SU-DHL-6 (cell line): ENCODE results near the gene SLC35A5.

Experiments
- H2AFZ ChIP-seq: fragments of 200-600 bp; sonication (generic); 2 replicates; pipeline ENCODE4 v1.6.1; 2014; ENCODE audit warnings: low read depth, mild to moderate bottlenecking, moderate library complexity, mixed read lengths, antibody characterized with exemption, low read length; ENCODE audit not compliant: severe bottlenecking
- H3F3A ChIP-seq: fragments of 200-600 bp; shearing (Covaris generic); 2 replicates; pipeline ENCODE4 v1.6.0; 2016; ENCODE audit warnings: antibody characterized with exemption, mild to moderate bottlenecking; ENCODE audit not compliant: insufficient read depth
- H3K27ac ChIP-seq: fragments of 200-600 bp; sonication (generic); 2 replicates; pipeline ENCODE4 v1.5.1; 2016; ENCODE audit warnings: low read depth, mild to moderate bottlenecking, low read length, moderate library complexity, mixed read lengths
- H3K27me3 ChIP-seq: fragments of 200-600 bp; sonication (generic), shearing (Covaris generic); 2 replicates; pipeline ENCODE4 v1.6.0; 2014; ENCODE audit warnings: mild to moderate bottlenecking, low read length
- H3K36me3 ChIP-seq: fragments of 200-600 bp; sonication (generic); 2 replicates; pipeline ENCODE4 v1.6.1; 2014; ENCODE audit warnings: mild to moderate bottlenecking, low read length, mixed read lengths
- H3K4me2 ChIP-seq: fragments of 300-600, 200-600 bp; shearing (Covaris generic), sonication (generic); 2 replicates; pipeline ENCODE4 v1.6.0; 2014; ENCODE audit warnings: low read length, low read depth, mild to moderate bottlenecking; ENCODE audit not compliant: poor library complexity, severe bottlenecking
- H3K4me3 ChIP-seq: fragments of 200-600 bp; sonication (generic); 2 replicates; pipeline ENCODE4 v1.5.1; 2014; ENCODE audit warnings: antibody characterized with exemption, low read length, mild to moderate bottlenecking, mixed read lengths; ENCODE audit not compliant: insufficient read depth, poor library complexity, severe bottlenecking
- H3K79me2 ChIP-seq: fragments of 200-600 bp; sonication (generic); 2 replicates; pipeline ENCODE4 v1.6.1; 2014; ENCODE audit warnings: mild to moderate bottlenecking, low read length, moderate library complexity; ENCODE audit not compliant: insufficient read depth
- H3K9ac ChIP-seq: fragments of 200-600 bp; sonication (generic); 2 replicates; pipeline ENCODE4 v1.7.0; 2014; ENCODE audit warnings: mild to moderate bottlenecking, low read length
- H3K9me2 ChIP-seq: fragments of 200-600 bp; sonication (generic); replicated peaks from 2 replicates; pipeline ENCODE4 v1.6.1; 2014; ENCODE audit warnings: low read length; ENCODE audit not compliant: insufficient read depth
- H3K9me3 ChIP-seq: fragments of 200-600 bp; sonication (generic); 2 replicates; pipeline ENCODE4 v1.6.1; 2014; ENCODE audit warnings: low read length, mixed read lengths; ENCODE audit not compliant: insufficient read depth
- H4K20me1 ChIP-seq: fragments of 200-600 bp; sonication (generic); 2 replicates; pipeline ENCODE4 v1.6.1; 2014; ENCODE audit warnings: low read depth, mild to moderate bottlenecking, antibody characterized with exemption, low read length, moderate library complexity, mixed read lengths
- CTCF ChIP-seq: fragments of 200-600 bp; sonication (generic); IDR thresholded peaks from one replicate; pipeline ENCODE4 v1.5.1; 2017; ENCODE audit warnings: antibody characterized with exemption, mild to moderate bottlenecking, low read length, moderate library complexity; ENCODE audit not compliant: insufficient read depth, poor library complexity, severe bottlenecking
- EZH2phosphoT487 ChIP-seq: fragments of 200-600 bp; sonication (generic), shearing (Covaris generic); conservative IDR thresholded peaks from 2 replicates; pipeline ENCODE4 v1.6.1; 2018; ENCODE audit warnings: mild to moderate bottlenecking, antibody characterized with exemption, low read length, moderate library complexity, mixed read lengths

SLC35A5 gene

DNA sequence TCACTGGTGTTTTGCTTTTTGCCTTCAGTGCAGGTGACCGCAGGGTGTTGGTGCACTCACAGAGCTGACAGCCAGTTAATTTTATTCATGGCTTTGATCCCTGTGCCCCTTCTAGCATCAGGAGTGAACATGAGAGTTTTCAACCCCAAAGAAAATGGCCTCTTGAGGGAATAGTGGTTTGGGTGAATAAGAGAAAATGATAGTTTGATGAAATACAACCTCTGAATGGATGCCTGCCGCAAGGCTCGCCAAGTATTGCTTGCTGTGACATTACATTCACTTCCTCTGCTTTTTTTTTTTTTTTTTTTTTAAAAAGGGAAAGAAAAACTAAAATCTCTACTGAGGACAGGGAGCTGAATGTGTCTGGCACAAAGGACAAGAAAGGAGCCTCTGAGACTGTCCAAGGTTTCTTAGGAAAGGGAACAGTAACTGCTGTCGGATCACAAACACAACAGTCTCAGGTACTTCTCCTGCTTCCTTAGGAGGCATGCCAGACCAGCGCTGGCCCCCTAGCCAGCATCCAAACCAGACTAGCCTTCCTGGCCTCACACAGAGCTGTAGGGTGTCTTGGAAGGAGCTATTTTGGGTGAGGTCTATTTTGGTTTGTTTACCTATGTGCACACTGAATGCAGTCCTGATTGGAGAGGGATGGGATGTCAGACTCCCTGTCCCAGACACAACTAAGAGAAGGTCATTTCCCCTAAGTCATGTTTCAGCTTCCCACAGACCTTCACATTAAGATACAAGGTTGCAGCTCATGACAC, 50.1 kb downstream of the SLC35A5 start:
- no peak overlapping the region for H3K27ac ChIP-seq
- H3K9me2 ChIP-seq: no peaks in the 10 kb centered on the region
- no peak for TF ChIP-seq EZH2phosphoT487
- TF ChIP-seq CTCF: no peak
- H3K9me3 ChIP-seq: no peaks in the 10 kb centered on the region
- no peak overlapping the region for H2AFZ ChIP-seq
- H3F3A ChIP-seq: no peaks in the 10 kb centered on the region
- H3K9ac ChIP-seq: no peak overlapping the region
- H3K36me3 ChIP-seq: no peaks in the 10 kb centered on the region
- no peaks in the 10 kb centered on the region for H4K20me1 ChIP-seq
- no peaks in the 10 kb centered on the region for H3K79me2 ChIP-seq
- no peak overlapping the region for H3K4me2 ChIP-seq
- no peak overlapping the region for H3K4me3 ChIP-seq
- H3K27me3 ChIP-seq: no peaks in the 10 kb centered on the region

GRCh38 chr3:112615989-112616731, 54.3 kb downstream of the SLC35A5 start:
- no peak overlapping the region for H2AFZ ChIP-seq
- no peak overlapping the region for H3K9ac ChIP-seq
- no peaks in the 10 kb centered on the region for H3K36me3 ChIP-seq
- H3K4me3 ChIP-seq: no peak overlapping the region
- H3F3A ChIP-seq: no peaks in the 10 kb centered on the region
- no peaks in the 10 kb centered on the region for H3K79me2 ChIP-seq
- no peak overlapping the region for H3K4me2 ChIP-seq
- H4K20me1 ChIP-seq: no peaks in the 10 kb centered on the region
- no peaks in the 10 kb centered on the region for H3K9me3 ChIP-seq
- TF ChIP-seq CTCF (no peak), EZH2phosphoT487 (no peak)
- no peaks in the 10 kb centered on the region for H3K9me2 ChIP-seq
- no peaks in the 10 kb centered on the region for H3K27me3 ChIP-seq
- no peak overlapping the region for H3K27ac ChIP-seq

- Histone ChIP-seq H3K9ac (no peak overlapping the region), H3K36me3 (no peaks in the 10 kb centered on the region), H3K9me2 (no peaks in the 10 kb centered on the region), H3F3A (no peaks in the 10 kb centered on the region), H3K9me3 (no peaks in the 10 kb centered on the region), H3K79me2 (no peaks in the 10 kb centered on the region), H3K4me3 (no peak overlapping the region), H4K20me1 (no peaks in the 10 kb centered on the region), H2AFZ (no peak overlapping the region), H3K27me3 (no peaks in the 10 kb centered on the region), H3K4me2 (no peak overlapping the region), H3K27ac (no peak overlapping the region)
- no peak for TF ChIP-seq EZH2phosphoT487
- no peak for TF ChIP-seq CTCF
Observed at GRCh38 chr3:112617285-112617684, 55.4 kb downstream of the SLC35A5 start.
